T-cell (primary cell): Measurements from ENCODE around the gene RNF13. TPM values are rescaled to one million over a fixed set of nuclear protein-coding genes. Genes with fewer than 3 reads are reported as not detected.

Experiments used
- ATAC-seq, 4 experiments: fragments of 200-7000 bp in 3 of 4; fragments of 150-1000 bp in 1 of 4; cut with Tn5 transposase; replicated peaks in 1 of 4; 1 replicate in 3 of 4; 2 replicates in 1 of 4; pipeline ENCODE4 v1.10.0; 2021; ENCODE audit warnings: moderate library complexity in 3 of 4, mild to moderate bottlenecking in 2 of 4, moderate number of reproducible peaks in 1 of 4
- CTCF ChIA-PET, 2 donors: fragments of 300-600 bp; sonication (Branson Sonifier 250); formaldehyde crosslinking; loops; one replicate each; lab custom pipeline; 2022; ENCODE audit warnings: antibody characterized with exemption in 2 of 2; lab: Charles Lee
- POLR2A ChIA-PET, 2 donors: fragments of 300-600 bp; sonication (Branson Sonifier 250); formaldehyde crosslinking; loops; one replicate each; lab custom pipeline; 2022; ENCODE audit warnings: antibody characterized with exemption in 2 of 2; lab: Charles Lee
- DNase-seq, 35 experiments: peaks; one replicate each; pipeline versions ENCODE4 v3.0.0 to v3.0.0-alpha.2; 2013 to 2023
- H3K27ac ChIP-seq: one replicate; pipeline ENCODE4 v1.5.1; 2013; ENCODE audit warnings: low read length
- H3K27me3 ChIP-seq, 2 experiments: replicated peaks in 1 of 2; 1 replicate in 1 of 2; 2 replicates in 1 of 2; pipeline versions ENCODE4 v1.6.1 to v1.7.0; 2013; ENCODE audit warnings: low read length in 1 of 2, mixed read lengths in 1 of 2; ENCODE audit not compliant: control insufficient read depth in 2 of 2, insufficient read depth in 2 of 2; ENCODE audit errors: extremely low read depth in 1 of 2
- H3K36me3 ChIP-seq, 2 donors: 1 replicate in 1 of 2; 2 replicates in 1 of 2; pipeline versions ENCODE4 v1.6.1 to v1.7.0; 2013; ENCODE audit warnings: low read length in 1 of 2; ENCODE audit not compliant: control insufficient read depth in 2 of 2, insufficient read depth in 1 of 2; ENCODE audit errors: extremely low read depth in 1 of 2
- H3K4me1 ChIP-seq, 2 experiments: 1 replicate in 1 of 2; 2 replicates in 1 of 2; pipeline versions ENCODE4 v1.6.1 to v1.7.0; 2013; ENCODE audit warnings: low read length in 2 of 2, mixed read lengths in 1 of 2; ENCODE audit not compliant: insufficient read depth in 2 of 2, control insufficient read depth in 1 of 2; ENCODE audit errors: extremely low read depth in 1 of 2
- H3K4me3 ChIP-seq, 2 donors: 1 replicate in 1 of 2; 2 replicates in 1 of 2; pipeline versions ENCODE4 v1.5.1 to v1.7.0; 2013; ENCODE audit warnings: mild to moderate bottlenecking in 2 of 2, low read length in 1 of 2, moderate library complexity in 1 of 2; ENCODE audit not compliant: control insufficient read depth in 1 of 2; ENCODE audit errors: extremely low read depth in 1 of 2
- H3K9me3 ChIP-seq: 2 replicates; pipeline ENCODE4 v1.7.0; 2013
- H3K27ac Mint-ChIP-seq, 2 donors: one replicate each; pipeline ENCODE4 v1.8.0; 2020 to 2021; ENCODE audit warnings: mild to moderate bottlenecking in 2 of 2, mixed read lengths in 2 of 2
- H3K27me3 Mint-ChIP-seq, 2 donors: one replicate each; pipeline ENCODE4 v1.8.0; 2021 to 2022; ENCODE audit warnings: mixed read lengths in 2 of 2
- H3K36me3 Mint-ChIP-seq: one replicate; pipeline ENCODE4 v1.8.0; 2021; ENCODE audit warnings: mixed read lengths
- H3K4me1 Mint-ChIP-seq, 3 donors: one replicate each; pipeline ENCODE4 v1.8.0; 2020 to 2022; ENCODE audit warnings: mixed read lengths in 3 of 3, mild to moderate bottlenecking in 1 of 3
- H3K4me3 Mint-ChIP-seq, 3 donors: one replicate each; pipeline ENCODE4 v1.8.0; 2020 to 2022; ENCODE audit warnings: mild to moderate bottlenecking in 3 of 3, mixed read lengths in 3 of 3, moderate library complexity in 3 of 3
- H3K9me3 Mint-ChIP-seq, 3 donors: one replicate each; pipeline ENCODE4 v1.8.0; 2020 to 2022; ENCODE audit warnings: mixed read lengths in 3 of 3
- WGBS: methylation state at CpG from one replicate; pipeline ENCODE4 v1.1.5; 2013; ENCODE audit warnings: missing lambda C conversion rate; ENCODE audit not compliant: insufficient coverage; 5-methylcytosine and 5-hydroxymethylcytosine counted together
- total RNA-seq, 35 experiments: library from RNA in 6 of 35; stranded (reverse) in 6 of 35; fragments of 120-200 nt in 1 of 35; gene quantifications; one replicate each; pipeline versions ENCODE4 v1.2.1 to v1.2.4 and lab custom pipeline; 2013 to 2026

RNF13 gene
- total RNA-seq, 5 donors from 2014 or later (not counting 1 experiment from before 2014, with no cell fraction given), result 45.0 to 55.8 (median 54.8) TPM

GRCh38 chr3:149902498-149903139 lies 89.6 kb downstream of the RNF13 start:
- Mint-ChIP-seq H3K4me3 (no peak overlapping the region), H3K9me3 (no peaks in the 10 kb centered on the region), H3K27ac (no peak overlapping the region), H3K36me3 (peaks cover 43% of the 10 kb centered on the region), H3K27me3 (no peaks in the 10 kb centered on the region), H3K4me1 (peaks cover 4 to 8% (median 7%) of the 10 kb centered on the region in 3 donors)
- H3K27me3 ChIP-seq, result no peaks in the 10 kb centered on the region
- H3K9me3 ChIP-seq, result no peaks in the 10 kb centered on the region
- H3K27ac ChIP-seq, result no peak overlapping the region
- H3K4me1 ChIP-seq, result no peaks in the 10 kb centered on the region
- POLR2A ChIA-PET, result interaction anchor here in 1 of 2 donors (0.6 kb wide), 1 partner anchor 508 kb away, joined by 3 read pairs; no protein-coding TSS in a partner anchor
- no peak for DNase-seq
- CTCF ChIA-PET, result no interaction called here
- H3K4me3 ChIP-seq, result no peak overlapping the region
- ATAC-seq, result no peak
- peaks cover 0 to 10% of the 10 kb centered on the region in 2 donors for H3K36me3 ChIP-seq
- no CpG with 5 or more reads among the region's 3 CpGs for WGBS

- no peaks in the 10 kb centered on the region for H3K9me3 Mint-ChIP-seq
- H3K4me1 Mint-ChIP-seq, result no peaks in the 10 kb centered on the region
- H3K4me1 ChIP-seq, result no peaks in the 10 kb centered on the region
- peaks cover 49% of the 10 kb centered on the region for H3K36me3 Mint-ChIP-seq
- H3K4me3 ChIP-seq, result no peak overlapping the region
- H3K9me3 ChIP-seq, result no peaks in the 10 kb centered on the region
- ATAC-seq (no peak), DNase-seq (no peak)
- no peaks in the 10 kb centered on the region for H3K27me3 Mint-ChIP-seq
- H3K27ac ChIP-seq, result no peak overlapping the region
- POLR2A ChIA-PET, result no interaction called here
- H3K27me3 ChIP-seq, result no peaks in the 10 kb centered on the region
- peaks cover 2 to 5% of the 10 kb centered on the region in 2 donors for H3K36me3 ChIP-seq
- H3K27ac Mint-ChIP-seq, result no peak overlapping the region
- CTCF ChIA-PET, result no interaction called here
- no peak overlapping the region for H3K4me3 Mint-ChIP-seq
Measured at GRCh38 chr3:149906036-149906435, 93.0 kb downstream of the RNF13 start.

- H3K27me3 Mint-ChIP-seq, result no peaks in the 10 kb centered on the region
- ATAC-seq (no peak), DNase-seq (no peak)
- Histone ChIP-seq H3K4me1 (no peaks in the 10 kb centered on the region), H3K27me3 (no peaks in the 10 kb centered on the region), H3K4me3 (no peak overlapping the region), H3K27ac (no peak overlapping the region), H3K9me3 (no peaks in the 10 kb centered on the region), H3K36me3 (peaks cover 5% of the 10 kb centered on the region in 2 donors)
- H3K4me1 Mint-ChIP-seq, result no peaks in the 10 kb centered on the region
- H3K27ac Mint-ChIP-seq, result no peak overlapping the region
- H3K36me3 Mint-ChIP-seq, result peaks cover 60% of the 10 kb centered on the region
- H3K4me3 Mint-ChIP-seq, result no peak overlapping the region
- no peaks in the 10 kb centered on the region for H3K9me3 Mint-ChIP-seq
- CTCF ChIA-PET, result interaction anchor here in 1 of 2 donors (1.6 kb wide), 1 partner anchor 28 kb away, joined by 4 read pairs; no protein-coding TSS in a partner anchor
- POLR2A ChIA-PET, result interaction anchor here in 1 of 2 donors (1.1 kb wide), 1 partner anchor 13 kb away, joined by 4 read pairs; no protein-coding TSS in a partner anchor
Measured at GRCh38 chr3:149908424-149908957, 95.5 kb downstream of the RNF13 start.

- ATAC-seq (no peak), DNase-seq (no peak)
- Histone ChIP-seq H3K36me3 (peaks cover 5 to 7% of the 10 kb centered on the region in 2 donors), H3K4me3 (no peak overlapping the region), H3K27ac (no peak overlapping the region), H3K9me3 (no peaks in the 10 kb centered on the region), H3K27me3 (no peaks in the 10 kb centered on the region), H3K4me1 (no peaks in the 10 kb centered on the region)
- no peaks in the 10 kb centered on the region for H3K9me3 Mint-ChIP-seq
- no peaks in the 10 kb centered on the region for H3K27me3 Mint-ChIP-seq
- no peak overlapping the region for H3K27ac Mint-ChIP-seq
- H3K4me1 Mint-ChIP-seq, result no peaks in the 10 kb centered on the region
- CTCF ChIA-PET, result interaction anchor here in 1 of 2 donors (0.5 to 1.0 kb wide), 2 partner anchors 51 to 55 kb away, joined by 5 read pairs; no protein-coding TSS in a partner anchor
- no peak overlapping the region for H3K4me3 Mint-ChIP-seq
- POLR2A ChIA-PET, result interaction anchor here in 1 of 2 donors (1.1 kb wide), 1 partner anchor 14 kb away, joined by 4 read pairs; no protein-coding TSS in a partner anchor
- H3K36me3 Mint-ChIP-seq, result peaks cover 62% of the 10 kb centered on the region
- 100% methylated on average over 1 of the region's 4 CpGs for WGBS
Measured at GRCh38 chr3:149909923-149910322, 96.9 kb downstream of the RNF13 start.

GRCh38 chr3:149917124-149917667 lies 104.2 kb downstream of the RNF13 start:
- no peaks in the 10 kb centered on the region for H3K9me3 Mint-ChIP-seq
- H3K4me1 Mint-ChIP-seq, result no peaks in the 10 kb centered on the region
- no CpG with 5 or more reads among the region's 5 CpGs for WGBS
- no peaks in the 10 kb centered on the region for H3K27me3 Mint-ChIP-seq
- H3K27me3 ChIP-seq, result no peaks in the 10 kb centered on the region
- ChIA-PET POLR2A (interaction anchor here in 1 of 2 donors (0.6 kb wide), 1 partner anchor 206 kb away, joined by 10 read pairs; no protein-coding TSS in a partner anchor), CTCF (no interaction called here)
- DNase-seq (no peak), ATAC-seq (no peak)
- no peak overlapping the region for H3K27ac ChIP-seq
- no peaks in the 10 kb centered on the region for H3K4me1 ChIP-seq
- H3K27ac Mint-ChIP-seq, result no peak overlapping the region
- peaks cover 52% of the 10 kb centered on the region for H3K36me3 Mint-ChIP-seq
- no peaks in the 10 kb centered on the region for H3K9me3 ChIP-seq
- no peak overlapping the region for H3K4me3 ChIP-seq
- H3K36me3 ChIP-seq, result peaks cover 0 to 13% of the 10 kb centered on the region in 2 donors
- no peak overlapping the region for H3K4me3 Mint-ChIP-seq

- no CpG with 5 or more reads among the region's 3 CpGs for WGBS
- ChIA-PET CTCF (interaction anchor here in 1 of 2 donors (0.6 kb wide), 1 partner anchor 776 kb away, joined by 3 read pairs; no protein-coding TSS in a partner anchor), POLR2A (no interaction called here)
- H3K4me1 ChIP-seq, result no peaks in the 10 kb centered on the region
- no peaks in the 10 kb centered on the region for H3K27me3 ChIP-seq
- no peaks in the 10 kb centered on the region for H3K4me1 Mint-ChIP-seq
- ATAC-seq, result no peak
- no peak overlapping the region for H3K27ac Mint-ChIP-seq
- H3K27me3 Mint-ChIP-seq, result no peaks in the 10 kb centered on the region
- no peak overlapping the region for H3K27ac ChIP-seq
- DNase-seq, result no peak
- peaks cover 0 to 14% of the 10 kb centered on the region in 2 donors for H3K36me3 ChIP-seq
- no peaks in the 10 kb centered on the region for H3K9me3 Mint-ChIP-seq
- H3K4me3 ChIP-seq, result no peak overlapping the region
- peaks cover 44% of the 10 kb centered on the region for H3K36me3 Mint-ChIP-seq
- H3K9me3 ChIP-seq, result peaks cover 2% of the 10 kb centered on the region
- H3K4me3 Mint-ChIP-seq, result no peak overlapping the region
Measured at GRCh38 chr3:149919509-149919908, 106.5 kb downstream of the RNF13 start.
